ENCODE measurements around the gene SRRM2.
A peak's percentile ranks its signal among the peaks of the same experiment; 100 is the strongest.

SRRM2 gene

GRCh38 chr16:2819939-2820835, 67.7 kb downstream of the SRRM2 start:
- peak; percentile 70 for DNase-seq (ENCODE audit: low read depth, low spot score)
